Stimulated activated CD4-positive, alpha-beta T cell treated with anti-CD3 and anti-CD28 coated beads, Interleukin-2, amount 100 ng/mL, for 48 hours (primary cell): Measurements from ENCODE around the gene SYNDIG1L.
"Not testable (repeated sequence)": the region's sequence is repeated elsewhere in the genome, so short reads cannot be mapped to it uniquely, and the experiment has no call there.

Source experiments
- DNase-seq, 2 donors: peaks; one replicate each; pipeline ENCODE4 v3.0.0-alpha.2; 2020

Gene SYNDIG1L

DNA sequence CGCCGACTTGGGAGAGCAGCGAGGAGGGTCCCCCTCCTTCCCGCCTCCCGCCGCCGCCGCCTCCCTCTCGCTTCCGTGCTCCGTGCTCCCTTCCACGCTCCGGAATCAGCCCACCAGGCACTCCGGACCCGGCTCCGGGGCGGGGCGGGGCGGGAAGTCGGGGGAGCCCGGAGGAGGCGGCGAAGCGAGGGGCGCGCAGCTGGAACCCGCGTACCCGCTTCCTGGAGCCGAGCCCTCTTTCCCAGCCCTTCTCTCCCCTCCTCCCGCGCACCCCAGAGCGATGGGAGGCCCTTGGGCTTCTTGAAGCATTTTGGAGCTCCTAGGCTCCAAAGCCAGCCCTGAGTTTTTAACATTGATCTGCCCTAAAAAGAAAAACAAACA, at the start of gene SYNDIG1L:
SYNDIG1L (minus strand) TSS at position 9 of the 381 bp plus-strand sequence. CDS start 16,466 bp downstream, outside the sequence.
- DNase-seq: no peak

DNA sequence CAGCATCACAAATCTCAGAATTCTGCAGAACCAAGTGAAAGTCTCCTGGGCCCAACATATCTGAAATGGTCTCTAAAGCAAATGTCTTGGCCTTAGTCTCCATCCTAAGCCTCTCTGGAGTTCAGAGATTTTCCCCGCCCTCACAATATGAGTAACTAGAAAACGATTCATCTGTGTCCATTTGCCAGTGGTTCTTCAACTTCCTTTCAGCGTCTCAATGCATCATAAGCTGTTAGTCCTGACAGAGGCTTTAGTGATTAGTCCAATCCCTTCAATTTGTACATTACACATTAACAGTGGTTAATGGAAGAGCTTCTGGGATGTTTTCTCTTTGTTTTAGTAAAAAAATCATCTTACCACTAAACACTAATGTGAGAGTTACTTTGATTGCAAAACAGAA, 49.7 kb upstream of the SYNDIG1L start:
- DNase-seq: no peak

- no peak for DNase-seq
Observed at GRCh38 chr14:74474376-74474775, 48.4 kb upstream of the SYNDIG1L start.

DNA sequence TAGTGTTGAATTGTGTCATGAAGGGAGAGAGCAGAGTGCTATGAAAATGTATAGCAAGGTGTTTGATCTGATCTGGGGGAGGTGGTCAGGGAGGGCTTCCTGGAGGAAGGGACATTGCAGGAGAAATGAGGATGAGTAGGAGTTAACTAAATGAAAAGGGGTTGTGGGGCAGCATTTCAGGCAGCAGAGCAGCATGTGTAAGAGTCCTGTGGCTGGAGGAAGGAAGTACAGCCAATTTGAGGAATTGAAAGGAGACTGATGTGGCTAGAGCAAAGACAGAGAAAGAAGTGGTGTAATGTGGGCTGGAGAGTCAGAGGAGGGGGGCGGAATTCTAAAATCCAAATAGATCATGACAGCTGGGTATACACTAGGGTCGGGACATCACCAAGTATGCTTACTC, 46.6 kb upstream of the SYNDIG1L start:
- DNase-seq: no peak

- DNase-seq: no peak
Observed at GRCh38 chr14:74469548-74470518, 43.8 kb upstream of the SYNDIG1L start.

DNA sequence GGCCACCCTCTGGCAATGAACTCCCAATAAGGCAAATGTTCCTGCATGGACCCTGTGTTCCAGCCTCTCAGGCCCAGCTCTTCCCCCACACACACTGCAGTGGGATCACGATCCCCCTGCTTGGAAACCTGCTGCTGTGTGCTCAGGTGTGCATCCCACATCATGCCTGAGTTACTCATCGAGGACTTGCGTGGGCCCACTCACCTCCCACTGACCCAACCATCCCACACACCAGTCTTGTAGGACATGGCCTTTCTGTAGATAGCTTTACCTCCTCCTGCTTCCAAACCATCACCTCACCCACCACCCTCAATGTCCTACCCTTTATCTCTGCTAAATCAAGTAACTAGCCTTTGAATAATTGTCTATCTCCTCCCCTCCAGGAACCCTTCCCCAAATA, 42.5 kb upstream of the SYNDIG1L start:
- DNase-seq: no peak

- no peak for DNase-seq
Observed at GRCh38 chr14:74465335-74465734, 39.3 kb upstream of the SYNDIG1L start.

DNA sequence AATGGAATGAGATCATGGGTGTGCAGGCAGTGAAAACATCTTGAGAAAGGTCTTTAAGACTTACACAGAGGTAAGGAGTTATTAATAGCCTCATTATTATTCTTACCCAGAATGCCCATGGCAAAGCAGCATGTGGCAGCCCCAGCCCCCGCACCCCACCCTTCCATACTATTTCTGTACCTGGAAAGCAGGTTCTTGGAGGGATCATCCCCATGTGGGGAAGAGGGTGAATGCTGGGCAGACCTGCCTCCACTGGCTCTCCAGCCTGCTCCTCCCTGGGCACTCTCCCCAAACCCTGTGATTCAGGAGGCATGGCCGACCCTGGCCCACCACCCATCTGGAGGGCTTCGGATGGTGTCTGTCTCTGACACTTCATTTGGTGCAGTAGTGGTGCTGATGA, 38.8 kb upstream of the SYNDIG1L start:
- no peak for DNase-seq

GRCh38 chr14:74463697-74464096, 37.7 kb upstream of the SYNDIG1L start:
- no peak for DNase-seq

- DNase-seq: no peak
Observed at GRCh38 chr14:74462993-74463392, 37.0 kb upstream of the SYNDIG1L start.

GRCh38 chr14:74459976-74460375, 34.0 kb upstream of the SYNDIG1L start:
- no peak for DNase-seq

DNA sequence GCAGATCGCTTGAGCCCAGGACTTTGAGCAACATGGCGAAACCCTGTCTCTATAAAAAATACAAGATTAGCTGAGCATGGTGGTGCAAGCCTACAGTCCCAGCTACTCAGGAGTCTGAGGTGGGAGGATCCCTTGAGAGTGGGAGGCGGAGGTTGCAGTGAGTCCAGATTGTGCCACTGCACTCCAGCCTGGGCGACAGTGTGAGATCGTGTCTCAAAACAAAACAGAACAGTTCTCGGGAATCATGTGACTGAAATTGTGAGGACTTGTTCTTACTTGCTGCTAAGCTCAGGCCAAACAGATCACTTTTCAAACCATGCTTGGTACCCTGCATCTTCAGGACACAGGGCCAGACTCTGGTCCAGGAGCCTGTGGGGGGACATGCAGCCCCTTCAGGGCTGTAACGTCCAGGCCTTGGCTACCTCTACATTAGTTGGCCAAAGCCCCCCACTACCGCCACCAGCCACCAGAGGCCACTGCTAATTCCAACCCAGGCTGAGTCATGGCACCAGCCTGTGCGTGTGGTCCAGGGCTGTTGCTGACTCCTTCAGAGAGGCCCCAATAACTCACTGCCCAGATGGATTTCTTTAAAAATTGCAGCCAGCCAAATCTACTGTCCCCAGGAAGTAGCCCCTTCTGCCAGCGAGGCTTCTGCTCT, 33.4 kb upstream of the SYNDIG1L start:
- DNase-seq: peak; percentile 18 to 21

GRCh38 chr14:74457565-74457895, 31.5 kb upstream of the SYNDIG1L start:
- no peak for DNase-seq

DNA sequence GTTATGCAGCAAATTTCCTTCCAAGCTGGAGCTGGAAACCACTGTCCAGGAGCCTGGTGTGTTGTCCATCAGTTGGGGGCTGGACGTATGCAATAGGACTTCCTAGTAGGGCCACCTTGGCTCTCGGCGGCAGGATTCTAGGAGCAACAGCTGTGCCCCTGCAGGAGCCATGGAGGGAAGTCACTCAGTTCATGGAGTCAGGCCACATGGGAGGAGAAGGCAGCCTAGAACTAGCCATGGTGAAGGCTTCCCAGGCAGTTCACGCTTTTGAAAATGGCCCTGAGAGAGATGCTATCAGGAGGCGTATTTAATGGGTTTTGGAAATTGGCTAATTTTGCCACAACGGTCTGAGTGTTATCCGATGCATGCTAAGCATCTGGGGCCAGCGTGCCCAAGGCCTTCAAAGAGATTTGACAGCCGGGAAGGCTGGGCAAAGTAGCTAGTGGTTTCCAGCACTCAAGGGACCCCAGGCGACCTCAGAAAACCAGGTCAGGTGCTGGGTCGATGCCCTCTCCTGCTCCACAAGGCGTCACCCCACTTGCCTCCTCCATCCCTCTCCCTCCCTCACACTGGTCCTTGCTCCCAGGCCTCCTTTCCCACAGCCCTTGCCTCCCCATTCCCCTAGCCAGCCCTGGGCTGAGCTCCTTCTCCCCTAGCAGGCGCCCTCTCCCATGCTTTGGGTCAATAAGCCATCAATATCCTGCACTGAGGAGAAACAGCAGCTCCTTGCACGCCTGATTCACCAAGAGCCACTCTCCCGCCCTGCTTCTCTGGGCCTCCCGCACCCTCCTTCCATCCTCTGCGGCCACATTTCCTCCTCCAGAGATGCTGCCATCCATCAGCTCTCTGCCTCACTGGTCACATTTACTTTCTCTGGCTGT, 30.9 kb upstream of the SYNDIG1L start:
- no peak for DNase-seq

- not testable (repeated sequence) for DNase-seq
Observed at GRCh38 chr14:74454397-74454796, 28.4 kb upstream of the SYNDIG1L start.

GRCh38 chr14:74444866-74445265, 18.9 kb upstream of the SYNDIG1L start:
- no peak for DNase-seq

- DNase-seq: no peak
Observed at GRCh38 chr14:74442757-74443156, 16.7 kb upstream of the SYNDIG1L start.

DNA sequence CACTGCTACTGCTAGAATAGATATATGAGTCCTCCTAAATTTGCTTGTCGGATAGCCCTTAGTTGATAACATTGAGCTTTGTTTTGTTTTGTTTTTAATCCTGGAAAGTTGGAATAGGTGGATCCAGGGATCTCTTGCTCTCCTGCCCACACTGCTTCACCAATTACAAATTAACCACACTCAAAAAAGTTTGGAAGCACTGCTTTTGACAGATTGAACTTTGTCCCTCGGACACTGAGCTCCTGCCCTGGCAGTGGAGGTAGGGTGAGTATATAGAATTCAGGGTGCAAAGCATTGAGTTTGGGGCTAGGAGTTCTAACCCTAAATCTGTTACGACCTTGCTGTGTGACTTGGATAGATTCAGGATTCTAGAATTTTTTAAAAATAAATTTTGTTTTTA, 15.1 kb upstream of the SYNDIG1L start:
- no peak for DNase-seq

- no peak for DNase-seq
Observed at GRCh38 chr14:74438351-74438915, 12.4 kb upstream of the SYNDIG1L start.

GRCh38 chr14:74437496-74438053, 11.6 kb upstream of the SYNDIG1L start:
- no peak for DNase-seq

DNA sequence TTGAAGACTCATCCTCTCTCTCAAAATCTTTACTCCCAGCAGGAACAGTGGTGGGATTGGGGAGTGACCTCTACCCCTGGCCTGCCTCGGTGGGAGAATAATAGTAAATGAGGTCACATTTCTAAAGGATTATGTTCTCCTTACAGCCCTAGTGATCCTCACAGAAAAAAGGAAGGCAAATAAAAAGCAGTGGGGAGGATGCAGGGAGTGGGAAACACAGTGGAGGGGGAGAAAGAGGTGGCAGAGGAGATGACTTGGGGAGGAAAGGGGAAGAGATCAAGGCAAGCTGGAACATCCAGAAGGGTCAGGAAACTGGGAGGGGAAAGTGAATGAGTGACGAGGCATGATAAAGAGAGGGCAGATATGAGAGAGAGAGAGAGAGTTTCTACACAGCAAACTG, 8.3 kb upstream of the SYNDIG1L start:
- DNase-seq: no peak

- DNase-seq: no peak
Observed at GRCh38 chr14:74429991-74430390, 4.0 kb upstream of the SYNDIG1L start.
